Bronchus fibroblast of lung (primary cell): ENCODE results near the gene NBPF6. TPM values are rescaled to one million over a fixed set of nuclear protein-coding genes. Genes with fewer than 3 reads are reported as not detected.

Source experiments
- total RNA-seq: library from RNA; depleted of rRNA; stranded (reverse); fragments of >200 nt; gene quantifications from 2 replicates; pipeline ENCODE4 v1.2.3, GENCODE V29; 2015

NBPF6 gene
- total RNA-seq, result not detected in 2 replicates

GRCh38 chr1:108450043-108450442, at the start of gene NBPF6:
Gene NBPF6, plus strand, starts transcription at chr1:108450343. Its CDS starts 259 bp downstream, at chr1:108450602.

Other genes with a start within 250 kb of the NBPF6 start
- gene SLC25A24, start 250.0 kb upstream of the NBPF6 start, total RNA-seq, result 32.4 and 42.0 TPM in 2 replicates
- gene NBPF4, start 206.3 kb upstream of the NBPF6 start, total RNA-seq, result not detected in 2 replicates
- 6.2 and 7.1 TPM in 2 replicates for gene EEIG2, start 109.8 kb downstream of the NBPF6 start, total RNA-seq
- 2.7 and 3.4 TPM in 2 replicates for gene HENMT1, start 210.8 kb downstream of the NBPF6 start, total RNA-seq
- 8.9 and 9.9 TPM in 2 replicates for gene PRPF38B, start 242.0 kb downstream of the NBPF6 start, total RNA-seq